ENCODE data around the gene HLA-A. TPM values are rescaled to one million over a fixed set of nuclear protein-coding genes. Genes with fewer than 3 reads are reported as not detected.

The HLA-A gene
- total RNA-seq, 6 experiments from 2014 or later = 107 to 561 (median 406) TPM

- TF ChIP-seq CTCF (IDR thresholded peaks at IDR 0.05) (no peak), POLR2A (IDR thresholded peaks at IDR 0.05) (no peak)
- DNase-seq (no peak), ATAC-seq (peak in 3 of 4 donors; percentile 50 to 58 (median 52))
- no peaks in the 10 kb centered on the region for H3K27me3 ChIP-seq
- no peaks in the 10 kb centered on the region for H3K36me3 ChIP-seq
- WGBS (ENCODE audit: insufficient coverage, low coverage, low lambda C conversion rate, missing lambda C conversion rate) = 0% methylated on average over 2 of the region's 5 CpGs
- peak overlapping the region; percentile 71 to 95 (median 83) for H3K27ac ChIP-seq
- no peaks in the 10 kb centered on the region for H3K9me3 ChIP-seq
- H3K4me1 ChIP-seq = no peaks in the 10 kb centered on the region
- intact Hi-C loops (cut with DNase I) = no loop called here
- H3K4me3 ChIP-seq = peak overlapping the region; percentile 2 to 56 (median 50)
Measured at GRCh38 chr6:29941916-29942274, 437 bp upstream of the HLA-A start.

- 56% methylated on average over 9 of the region's 58 CpGs for WGBS (ENCODE audit: insufficient coverage, low coverage, low lambda C conversion rate, missing lambda C conversion rate)
- Histone ChIP-seq H3K4me3 (peak overlapping the region; percentile 31 to 56 (median 50)), H3K27me3 (no peaks in the 10 kb centered on the region), H3K9me3 (no peaks in the 10 kb centered on the region), H3K27ac (peak overlapping the region in 2 of 3 donors; percentile 71 to 95), H3K4me1 (no peaks in the 10 kb centered on the region), H3K36me3 (no peaks in the 10 kb centered on the region)
- ATAC-seq (peak; percentile 5 to 24 (median 10)), DNase-seq (peak in 2 of 3 donors; percentile 41 to 62)
- TF ChIP-seq POLR2A (IDR thresholded peaks at IDR 0.05) (no peak), CTCF (IDR thresholded peaks at IDR 0.05) (no peak)
- intact Hi-C loops (cut with DNase I) = no loop called here
Measured at GRCh38 chr6:29943053-29943966, 978 bp downstream of the HLA-A start.

GRCh38 chr6:29945281-29945820, 3.0 kb downstream of the HLA-A start:
- Histone ChIP-seq H3K27ac (no peak overlapping the region), H3K4me3 (no peak overlapping the region), H3K9me3 (no peaks in the 10 kb centered on the region), H3K36me3 (no peaks in the 10 kb centered on the region), H3K4me1 (no peaks in the 10 kb centered on the region), H3K27me3 (no peaks in the 10 kb centered on the region)
- no peak for ATAC-seq
- WGBS (ENCODE audit: insufficient coverage, low coverage, low lambda C conversion rate, missing lambda C conversion rate) = 54% methylated on average over 4 of the region's 4 CpGs
- TF ChIP-seq CTCF (IDR thresholded peaks at IDR 0.05) = no peak
- TF ChIP-seq POLR2A (IDR thresholded peaks at IDR 0.05) = no peak
- intact Hi-C loops (cut with DNase I) = no loop called here
- DNase-seq = no peak

- no peak overlapping the region for H3K27ac ChIP-seq
- DNase-seq = no peak
- WGBS (ENCODE audit: insufficient coverage, low coverage, low lambda C conversion rate, missing lambda C conversion rate) = 64% methylated on average over 3 of the region's 6 CpGs
Measured at GRCh38 chr6:29946223-29947076, 4.1 kb downstream of the HLA-A start.

More at GRCh38 chr6:29946223-29947076, 4.1 kb downstream of the HLA-A start:
- no peaks in the 10 kb centered on the region for H3K36me3 ChIP-seq
- no peaks in the 10 kb centered on the region for H3K27me3 ChIP-seq
- no peaks in the 10 kb centered on the region for H3K9me3 ChIP-seq
- TF ChIP-seq POLR2A (IDR thresholded peaks at IDR 0.05) = no peak
- no peak overlapping the region for H3K4me3 ChIP-seq
- H3K4me1 ChIP-seq = no peaks in the 10 kb centered on the region
- intact Hi-C loops (cut with DNase I) = no loop called here
- ATAC-seq = no peak

Data from right lobe of liver (tissue), 6 donors.